Right forelimb (tissue), 1 donor: ENCODE results near the gene ERVK3-1.
"Not testable (repeated sequence)": the region's sequence is repeated elsewhere in the genome, so short reads cannot be mapped to it uniquely, and the experiment has no call there.

ENCODE experiments used
- DNase-seq: peaks from one replicate; pipeline ENCODE4 v3.0.0-alpha.2; 2018

ERVK3-1 gene

DNA sequence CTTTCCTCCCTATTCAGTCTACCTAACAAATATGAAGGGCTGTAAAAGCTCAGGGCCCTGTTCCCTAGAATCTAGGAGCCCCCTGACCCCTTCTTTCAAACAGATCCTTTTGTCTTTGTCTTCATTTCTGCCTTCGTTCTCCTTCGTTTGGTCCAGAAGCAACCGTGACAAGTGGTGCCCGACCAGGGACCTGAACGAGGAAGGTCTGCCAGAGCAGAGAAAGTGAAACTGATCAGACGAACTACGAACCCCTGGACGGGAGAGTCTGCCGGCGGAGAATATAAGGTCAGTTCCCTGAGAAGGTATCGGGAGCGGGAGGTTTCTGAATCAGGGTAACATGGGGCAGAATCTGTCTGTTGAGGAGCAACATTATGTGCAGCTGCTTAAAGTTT is 751 bp downstream of the ERVK3-1 start:
- DNase-seq: no peak

DNA sequence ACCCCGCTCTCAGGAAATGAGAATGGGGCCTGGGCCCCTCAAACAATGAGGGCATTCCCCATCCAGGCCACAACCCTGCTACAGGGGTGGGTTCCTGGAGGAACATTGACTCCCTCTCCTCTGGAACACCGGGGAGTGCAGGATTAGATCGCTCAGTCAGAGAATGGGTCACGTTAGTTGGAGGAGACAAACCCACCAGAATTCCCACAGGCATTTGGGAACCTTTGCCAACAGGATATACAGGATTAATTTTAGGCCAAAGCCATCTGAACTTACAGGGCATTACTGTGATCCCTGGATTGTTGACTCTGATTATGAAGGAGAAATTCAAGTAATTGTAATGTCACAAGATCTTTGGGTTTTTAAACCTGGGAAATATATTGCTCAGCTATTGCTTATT is 2.6 kb downstream of the ERVK3-1 start:
- DNase-seq: no peak

DNA sequence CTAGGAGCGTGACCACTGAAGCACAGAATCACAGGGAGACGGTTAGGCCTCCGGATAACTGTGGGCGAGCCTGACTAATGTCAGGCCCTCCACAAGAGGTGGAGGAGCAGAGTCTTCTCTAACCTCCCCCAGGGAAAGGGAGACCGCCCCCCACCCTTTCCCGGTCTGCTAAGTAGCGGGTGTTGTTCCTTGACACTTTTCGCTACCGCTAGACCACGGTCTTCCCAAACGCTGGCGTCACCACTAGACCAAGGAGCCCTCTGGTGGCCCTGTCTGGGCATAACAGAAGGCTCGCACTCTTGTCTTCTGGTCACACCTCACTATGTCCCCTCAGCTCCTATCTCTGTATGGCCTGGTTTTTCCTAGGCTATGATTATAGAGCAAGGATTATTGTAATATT is 5.5 kb downstream of the ERVK3-1 start:
- DNase-seq: not testable (repeated sequence)

DNA sequence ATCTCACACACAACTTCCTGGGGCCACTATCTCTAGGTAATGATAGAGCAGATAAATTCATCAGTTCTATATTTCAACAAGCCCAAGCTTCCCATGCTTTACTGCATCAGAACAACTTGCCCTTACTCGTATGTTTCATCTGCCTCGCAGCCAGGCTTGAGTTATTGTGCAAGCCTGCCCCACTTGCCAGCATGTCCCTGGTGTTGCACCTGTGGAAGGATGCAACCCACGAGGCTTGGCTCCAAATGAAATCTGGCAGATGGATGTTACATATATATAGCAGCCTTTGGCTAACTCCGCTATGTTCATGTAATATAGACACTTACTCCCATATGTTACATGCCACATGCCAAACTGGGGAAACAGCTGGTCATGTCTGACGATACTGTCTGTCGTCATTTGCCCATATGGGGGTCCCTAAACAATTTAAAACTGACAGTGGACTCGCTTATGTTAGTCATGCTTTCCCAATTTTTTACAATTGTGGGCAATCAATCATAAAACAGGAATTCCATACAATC is 6.2 kb downstream of the ERVK3-1 start:
- no peak for DNase-seq

DNA sequence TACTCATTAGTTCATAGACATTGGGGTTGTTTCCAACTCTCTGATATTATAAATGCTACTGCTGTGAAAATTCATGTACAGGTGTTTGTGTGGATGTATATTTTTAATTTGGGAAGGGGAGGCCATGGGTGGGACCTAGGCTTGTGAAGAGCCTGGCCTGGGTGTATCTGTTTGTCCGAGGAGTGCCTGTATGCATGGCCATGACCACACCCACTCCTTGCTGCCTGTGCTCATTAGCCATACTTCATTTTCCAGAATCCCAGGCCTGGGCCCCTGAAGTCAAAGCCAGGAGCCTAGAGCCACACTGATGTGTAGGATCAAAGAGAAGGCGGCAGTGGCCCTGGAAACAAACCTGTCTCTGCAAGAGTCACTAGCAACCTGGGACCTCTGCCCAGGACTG is 10.4 kb downstream of the ERVK3-1 start:
- DNase-seq: no peak

DNA sequence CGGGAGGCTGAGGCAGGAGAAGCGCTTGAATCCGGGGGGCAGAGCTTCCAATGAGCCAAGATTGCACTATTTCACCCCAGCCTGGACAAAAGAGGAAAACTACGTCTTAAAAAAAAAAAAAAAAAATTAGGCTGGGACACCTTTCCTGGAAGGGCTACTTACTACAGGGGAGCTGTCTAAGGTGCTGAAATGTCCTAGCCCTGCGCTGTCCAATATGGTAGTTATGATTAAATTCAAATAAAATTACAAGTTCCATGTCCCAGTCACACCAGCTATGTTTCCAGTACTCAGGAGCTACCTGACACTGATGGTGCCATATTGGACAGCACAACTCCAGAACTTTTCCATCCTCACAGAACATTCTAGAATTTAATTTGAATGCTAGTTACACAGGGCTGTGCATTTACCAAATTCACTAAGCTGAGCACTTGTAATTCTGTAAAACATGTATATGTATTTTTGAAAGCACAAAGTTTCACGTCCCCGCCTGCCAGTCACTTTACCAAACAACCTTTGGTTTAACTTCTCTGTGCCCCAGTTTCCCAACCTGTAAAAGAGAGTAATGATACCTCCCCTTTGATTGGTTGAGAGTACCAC is 12.4 kb downstream of the ERVK3-1 start:
- no peak for DNase-seq

DNA sequence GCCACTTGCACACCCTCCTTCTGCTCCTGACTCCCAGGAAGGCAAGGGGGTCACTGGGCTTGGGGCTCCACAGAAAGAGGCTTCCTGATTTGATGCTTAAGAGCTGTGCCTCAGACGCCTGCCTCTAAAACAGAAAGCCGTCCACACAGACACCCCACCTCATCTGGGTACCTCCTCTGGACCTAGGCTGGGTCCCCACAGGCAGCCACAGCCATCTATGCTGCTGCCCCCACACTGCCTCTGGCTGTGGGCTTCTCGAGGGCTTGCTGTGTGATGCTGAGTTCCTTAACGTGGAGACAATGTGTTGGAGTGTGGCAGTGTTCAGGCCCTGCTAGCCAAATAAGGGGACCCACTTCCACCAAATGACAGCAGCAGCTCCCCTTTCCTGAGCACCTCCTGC is 13.1 kb downstream of the ERVK3-1 start:
- no peak for DNase-seq

DNA sequence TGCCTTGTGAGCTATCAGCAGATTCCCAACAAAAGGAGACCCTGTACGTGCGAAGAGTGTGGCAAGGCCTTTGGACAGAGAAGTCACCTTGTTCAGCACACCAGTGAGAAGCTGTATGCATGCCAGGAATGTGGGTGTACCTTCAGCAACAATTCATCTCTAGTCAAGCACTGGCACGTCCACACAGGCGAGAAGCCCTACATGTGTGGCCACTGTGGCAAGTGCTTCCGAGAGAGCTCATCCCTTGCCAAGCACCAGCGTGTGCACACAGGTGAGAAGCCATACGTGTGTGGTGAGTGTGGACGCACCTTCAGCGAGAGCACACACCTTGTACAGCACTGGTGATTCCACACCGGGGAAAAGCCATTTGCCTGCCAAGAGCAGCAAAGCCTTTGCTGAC is 14.1 kb downstream of the ERVK3-1 start:
- no peak for DNase-seq

DNA sequence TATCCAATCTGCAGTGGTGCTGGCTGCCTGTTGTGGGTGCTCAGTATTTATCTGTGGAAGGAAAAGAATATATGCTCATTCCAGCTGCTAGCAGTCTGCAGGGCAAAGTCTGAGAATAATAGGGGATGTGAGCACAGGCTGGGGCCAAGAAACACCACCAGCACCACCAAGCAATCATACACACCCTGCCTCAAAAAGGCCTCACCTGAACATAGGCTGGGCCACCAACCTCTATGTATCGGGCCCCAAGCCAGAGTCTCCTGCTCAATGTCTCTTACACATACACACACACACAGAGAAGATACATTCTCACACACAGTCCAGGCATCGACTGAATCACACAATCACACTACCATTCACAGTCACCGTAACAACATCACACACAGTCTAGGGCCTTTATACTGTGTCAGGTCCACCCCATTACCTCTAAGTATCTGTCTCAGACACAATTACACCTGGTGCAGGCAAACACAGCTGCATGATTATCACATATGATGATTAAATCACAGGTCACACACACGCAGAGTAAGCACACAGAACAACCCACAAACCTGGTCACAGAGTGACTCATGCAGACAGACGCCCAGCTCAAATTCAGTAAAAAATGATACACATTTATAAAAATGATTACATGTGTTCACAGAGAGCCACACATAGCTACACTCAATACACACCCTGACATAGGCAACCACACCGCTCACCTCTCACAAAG is 20.3 kb downstream of the ERVK3-1 start:
- no peak for DNase-seq

DNA sequence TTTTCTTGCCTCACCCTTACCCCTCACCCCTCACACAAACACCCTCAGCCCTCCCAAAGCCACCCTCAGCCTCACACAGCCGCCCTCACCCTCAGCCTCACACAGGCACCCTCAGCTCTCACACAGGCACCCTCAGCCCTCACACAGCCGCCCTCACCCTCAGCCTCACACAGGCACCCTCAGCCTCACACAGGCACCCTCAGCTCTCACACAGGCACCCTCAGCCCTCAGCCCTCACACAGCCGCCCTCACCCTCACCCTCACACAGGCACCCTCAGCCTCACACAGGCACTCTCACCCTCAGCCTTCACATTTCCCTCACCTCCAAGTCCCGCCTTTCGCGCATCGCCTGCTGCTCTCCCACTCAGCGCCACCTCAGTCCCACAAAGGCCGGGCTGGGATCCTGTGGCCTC is 21.3 kb downstream of the ERVK3-1 start:
- no peak for DNase-seq

DNA sequence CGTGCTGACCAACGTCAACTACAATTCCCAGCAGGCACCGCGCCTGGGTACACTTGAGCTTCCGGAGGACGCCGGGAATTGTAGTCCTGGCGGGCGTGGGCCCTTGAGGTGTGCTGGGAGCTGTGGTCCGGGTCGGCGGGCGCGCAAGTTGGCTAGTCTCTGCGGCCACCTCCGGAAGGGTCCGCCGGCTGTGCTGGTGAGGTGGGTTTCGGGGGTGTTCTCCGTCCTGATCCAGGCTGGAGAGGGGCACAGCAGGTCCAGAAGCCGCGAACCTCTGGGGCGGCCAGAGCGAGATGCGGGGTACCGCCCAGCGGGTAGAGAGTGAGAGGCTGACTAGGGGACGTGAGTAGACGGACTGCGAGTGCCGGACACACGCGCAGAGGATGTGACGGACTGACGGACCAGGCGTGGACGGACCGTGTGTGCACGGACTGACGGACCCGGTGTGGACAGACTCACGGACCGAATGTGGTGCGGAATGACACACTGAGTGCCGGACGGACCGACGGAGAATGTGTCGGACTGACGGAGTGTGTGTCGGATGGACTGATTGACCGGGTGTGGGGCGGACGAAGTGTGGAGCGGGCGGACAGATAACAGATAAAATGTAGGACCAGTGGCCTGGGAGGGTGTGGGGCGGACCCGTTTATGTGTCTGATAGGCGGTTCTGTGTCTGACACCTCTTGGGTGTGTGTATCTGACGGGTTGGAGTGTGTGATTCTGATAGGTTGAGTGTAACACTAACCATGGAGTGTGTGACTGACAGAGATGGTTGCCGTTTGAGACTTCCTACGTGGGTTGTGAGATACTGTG is 21.9 kb downstream of the ERVK3-1 start, which contains the start of gene ZSCAN22:
TSS of gene ZSCAN22 (plus strand) at position 81 of the 813 bp plus-strand sequence. CDS start 7,809 bp downstream, outside the sequence.
- DNase-seq: peak; percentile 97

DNA sequence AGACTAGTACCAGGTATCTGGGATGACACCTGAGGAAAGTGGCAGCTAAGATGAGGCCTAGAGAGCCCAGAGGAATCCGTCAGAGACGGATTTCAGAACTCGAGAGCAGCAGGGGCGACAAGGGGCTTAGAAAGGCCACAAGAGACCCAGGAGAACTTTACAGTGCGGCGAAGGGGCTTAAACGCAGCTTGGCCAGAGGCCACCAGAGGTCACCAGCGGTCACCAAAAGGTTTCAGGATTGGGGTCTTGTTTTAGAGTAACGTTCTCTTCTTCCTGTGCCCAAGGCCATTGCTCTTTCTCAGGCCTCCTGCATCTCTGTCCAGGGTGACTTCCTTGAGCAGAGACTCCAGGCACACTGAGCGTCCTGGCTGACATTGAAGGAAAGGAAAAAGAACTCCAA is 23.8 kb downstream of the ERVK3-1 start:
- no peak for DNase-seq

DNA sequence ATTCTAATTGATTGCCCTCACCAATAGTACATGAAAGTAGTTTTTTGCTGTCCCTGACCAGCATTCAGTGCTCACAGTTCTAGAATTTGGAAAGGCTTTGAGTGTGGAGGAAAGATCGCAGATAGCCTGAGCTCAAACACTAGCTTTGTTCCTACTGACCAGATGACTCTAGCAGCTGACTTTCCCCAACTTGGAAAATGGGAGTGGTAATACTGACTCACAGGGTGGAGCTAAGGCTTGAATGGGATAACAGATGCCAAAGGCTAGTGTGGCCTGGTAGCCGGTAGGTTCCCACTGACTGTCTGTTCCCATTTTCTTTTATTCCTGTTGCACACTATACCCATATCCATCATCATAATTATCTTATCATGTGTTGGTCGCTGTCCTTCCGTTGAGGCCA is 25.3 kb downstream of the ERVK3-1 start:
- no peak for DNase-seq

DNA sequence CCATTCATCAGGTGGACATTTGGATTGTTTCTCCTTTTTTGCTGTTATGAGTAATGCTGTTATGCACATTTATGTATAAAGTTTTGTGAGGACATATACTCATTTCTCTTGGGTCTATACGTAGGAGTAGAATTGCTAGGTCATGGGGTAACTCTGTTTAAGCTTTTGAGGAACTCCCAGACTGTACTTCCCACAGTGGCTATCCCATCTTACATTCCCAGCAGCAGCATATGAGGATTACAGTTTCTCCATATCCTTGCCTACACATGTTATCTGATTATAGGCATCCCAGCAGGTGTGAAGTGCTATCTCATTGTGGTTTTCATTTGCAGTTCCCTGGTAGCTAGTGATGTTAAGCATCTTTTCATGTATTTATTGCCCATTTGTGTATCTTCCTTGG is 27.5 kb downstream of the ERVK3-1 start:
- no peak for DNase-seq

DNA sequence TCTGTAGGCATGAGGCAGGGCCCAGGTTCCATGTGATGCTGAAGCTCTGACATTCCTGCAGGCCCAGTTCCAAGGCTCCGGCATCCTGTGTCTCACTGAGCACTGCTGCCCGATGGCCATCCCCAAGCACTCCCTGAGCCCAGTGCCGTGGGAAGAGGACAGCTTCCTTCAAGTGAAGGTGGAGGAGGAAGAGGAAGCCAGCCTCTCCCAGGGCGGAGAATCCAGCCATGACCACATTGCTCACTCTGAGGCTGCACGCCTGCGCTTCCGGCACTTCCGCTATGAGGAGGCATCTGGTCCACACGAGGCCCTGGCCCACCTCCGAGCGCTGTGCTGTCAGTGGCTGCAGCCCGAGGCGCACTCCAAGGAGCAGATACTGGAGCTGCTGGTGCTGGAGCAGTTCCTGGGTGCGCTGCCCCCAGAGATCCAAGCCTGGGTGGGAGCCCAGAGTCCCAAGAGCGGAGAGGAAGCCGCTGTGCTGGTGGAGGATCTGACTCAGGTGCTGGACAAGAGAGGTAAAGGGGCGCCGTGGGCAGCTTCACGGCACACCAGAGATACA is 29.6 kb downstream of the ERVK3-1 start:
- no peak for DNase-seq

DNA sequence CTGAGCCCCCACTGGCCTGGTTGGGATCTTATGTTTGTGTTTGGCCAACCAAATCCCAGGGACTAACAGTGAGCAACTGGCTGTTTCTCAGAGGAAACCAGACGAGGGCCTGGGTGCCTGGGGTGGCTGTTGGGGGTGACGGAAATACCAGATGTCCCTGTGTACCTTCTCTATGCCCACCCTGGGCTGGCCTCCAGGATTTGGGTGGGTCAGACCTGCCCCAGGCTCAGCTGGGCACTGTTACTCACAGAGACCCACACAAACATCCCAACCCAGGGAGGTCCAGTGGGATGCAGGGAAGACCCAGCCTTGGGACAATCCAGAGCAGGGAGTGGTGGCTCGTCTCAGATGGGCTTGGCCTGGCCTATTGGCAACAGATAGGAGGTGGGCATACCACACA is 30.5 kb downstream of the ERVK3-1 start:
- no peak for DNase-seq

DNA sequence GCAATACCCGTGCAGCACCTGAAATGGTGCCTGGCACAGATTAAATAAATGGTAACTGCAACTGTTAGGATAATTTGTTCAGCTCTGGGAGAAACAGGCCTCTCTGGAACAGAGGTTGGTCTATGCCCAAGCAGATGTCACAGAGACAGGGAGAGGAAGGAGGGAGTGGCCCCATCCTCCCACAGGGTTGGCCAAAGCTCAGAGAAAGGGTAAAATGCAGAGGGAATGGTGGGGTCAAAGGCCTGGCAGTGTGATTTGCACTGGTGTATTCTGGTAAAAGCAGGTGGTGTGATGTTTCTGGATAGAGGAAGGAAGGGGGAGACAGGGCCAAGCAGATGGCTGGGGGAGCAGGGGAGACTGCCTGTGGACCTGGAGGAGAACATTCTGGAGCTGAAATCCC is 31.0 kb downstream of the ERVK3-1 start:
- no peak for DNase-seq

DNA sequence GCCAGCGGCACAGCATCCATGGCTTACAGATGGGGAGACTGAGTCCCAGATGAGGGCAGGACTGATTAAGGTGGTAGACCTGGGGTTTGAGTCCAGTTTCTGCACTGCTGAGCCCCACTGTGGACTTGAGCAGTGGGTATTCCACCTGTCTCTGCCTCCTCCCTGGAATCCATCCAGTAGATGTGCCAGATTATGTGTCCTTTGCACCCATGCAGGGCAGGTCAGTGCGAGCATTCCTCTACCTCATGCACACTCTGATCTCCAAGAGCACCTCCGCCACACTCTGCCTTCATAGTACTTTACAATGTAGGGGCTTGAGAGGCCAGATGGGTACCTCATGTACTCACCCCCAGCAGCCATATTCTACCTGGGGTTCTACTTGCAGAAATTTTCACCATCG is 31.6 kb downstream of the ERVK3-1 start:
- no peak for DNase-seq

DNA sequence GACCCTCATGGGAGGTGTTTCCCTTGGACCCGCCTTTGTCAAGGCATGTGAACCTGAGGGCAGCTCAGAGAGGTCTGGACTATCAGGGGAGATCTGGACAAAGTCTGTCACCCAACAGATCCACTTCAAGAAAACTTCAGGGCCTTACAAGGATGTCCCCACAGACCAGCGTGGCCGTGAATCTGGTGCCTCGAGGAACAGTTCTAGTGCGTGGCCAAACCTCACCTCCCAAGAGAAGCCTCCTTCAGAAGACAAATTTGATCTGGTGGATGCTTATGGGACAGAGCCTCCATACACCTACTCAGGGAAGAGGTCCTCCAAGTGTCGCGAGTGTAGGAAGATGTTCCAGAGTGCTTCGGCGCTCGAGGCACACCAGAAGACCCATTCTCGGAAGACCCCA is 33.2 kb downstream of the ERVK3-1 start:
- no peak for DNase-seq

DNA sequence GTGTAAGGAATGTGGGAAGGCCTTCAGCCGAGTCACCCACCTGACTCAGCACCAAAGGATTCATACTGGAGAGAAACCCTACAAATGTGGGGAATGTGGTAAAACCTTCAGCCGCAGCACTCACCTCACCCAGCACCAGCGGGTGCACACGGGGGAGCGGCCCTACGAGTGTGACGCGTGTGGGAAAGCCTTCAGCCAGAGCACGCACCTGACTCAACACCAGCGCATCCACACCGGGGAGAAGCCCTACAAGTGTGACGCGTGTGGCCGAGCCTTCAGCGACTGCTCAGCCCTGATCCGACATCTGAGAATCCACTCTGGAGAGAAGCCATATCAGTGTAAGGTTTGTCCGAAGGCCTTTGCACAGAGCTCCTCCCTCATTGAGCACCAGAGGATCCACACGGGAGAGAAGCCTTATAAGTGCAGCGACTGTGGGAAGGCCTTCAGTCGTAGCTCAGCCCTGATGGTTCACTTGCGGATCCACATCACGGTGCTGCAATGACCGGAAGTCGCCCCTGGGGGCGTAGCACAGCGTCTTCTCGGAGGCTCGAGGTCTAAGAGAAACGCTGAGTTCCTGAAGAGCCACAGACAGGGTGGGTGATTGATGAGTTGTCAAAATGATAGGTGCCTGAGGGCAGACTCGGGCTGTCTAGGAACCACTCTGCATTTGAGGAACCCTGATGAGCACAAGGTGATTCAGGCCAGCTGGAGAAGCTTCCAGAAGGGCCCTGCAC is 33.8 kb downstream of the ERVK3-1 start:
- DNase-seq: no peak

DNA sequence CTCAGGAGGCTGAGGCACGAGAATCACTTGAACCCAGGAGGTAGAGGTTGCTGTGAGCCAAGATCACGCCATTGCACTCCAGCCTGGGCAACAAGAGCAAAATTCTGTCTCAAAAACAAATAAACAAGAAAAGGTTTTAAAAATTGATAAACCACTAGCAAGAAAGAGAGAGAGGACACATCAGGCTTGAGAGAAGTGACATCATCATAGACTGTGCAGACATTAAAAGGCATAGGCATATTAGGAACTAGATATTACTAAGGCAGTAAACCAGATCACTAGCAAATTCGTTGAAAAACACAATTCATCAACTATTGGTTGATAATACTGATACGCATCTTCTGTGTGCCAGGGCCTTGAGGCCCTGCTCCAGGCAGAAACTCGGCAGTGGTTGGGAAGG is 40.4 kb downstream of the ERVK3-1 start:
- DNase-seq: no peak
